ENCODE data around the gene BAIAP2L1.
A peak's percentile ranks its signal among the peaks of the same experiment; 100 is the strongest.

The BAIAP2L1 gene

GRCh38 chr7:98294798-98295382 lies 106.0 kb downstream of the BAIAP2L1 start:
- TF ChIP-seq CTCF (conservative IDR thresholded peaks at IDR 0.05) (peak; percentile 93), ZFX (IDR thresholded peaks at IDR 0.05) (no peak)
- peak overlapping the region; percentile 69 for H3K27ac ChIP-seq

- peak overlapping the region; percentile 69 for H3K27ac ChIP-seq
- TF ChIP-seq CTCF (conservative IDR thresholded peaks at IDR 0.05) (no peak), ZFX (IDR thresholded peaks at IDR 0.05) (no peak)
Measured at GRCh38 chr7:98294326-98294725, 106.6 kb downstream of the BAIAP2L1 start.

DNA sequence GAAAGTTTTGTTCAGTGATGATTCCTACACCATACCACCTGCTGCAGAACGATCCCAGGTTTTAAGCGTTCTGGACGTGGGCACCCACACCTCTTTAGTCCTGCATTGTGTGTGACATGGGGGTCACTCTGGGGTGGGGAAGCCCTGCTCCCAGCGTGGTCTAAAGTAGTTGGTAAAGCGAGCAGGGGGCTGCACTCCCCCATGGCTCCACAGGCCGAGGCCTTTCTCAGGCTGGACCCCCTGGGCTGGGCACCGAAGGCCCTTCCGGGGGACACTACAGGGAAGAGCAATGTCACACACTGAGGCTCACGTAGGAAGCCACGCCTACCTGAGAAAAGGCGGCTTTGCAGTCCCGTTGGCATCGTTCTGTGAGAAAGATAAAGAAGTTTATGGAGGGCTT lies 107.1 kb downstream of the BAIAP2L1 start:
- TF ChIP-seq CTCF (conservative IDR thresholded peaks at IDR 0.05) = no peak
- TF ChIP-seq ZFX (IDR thresholded peaks at IDR 0.05) = no peak
- H3K27ac ChIP-seq = no peak overlapping the region

DNA sequence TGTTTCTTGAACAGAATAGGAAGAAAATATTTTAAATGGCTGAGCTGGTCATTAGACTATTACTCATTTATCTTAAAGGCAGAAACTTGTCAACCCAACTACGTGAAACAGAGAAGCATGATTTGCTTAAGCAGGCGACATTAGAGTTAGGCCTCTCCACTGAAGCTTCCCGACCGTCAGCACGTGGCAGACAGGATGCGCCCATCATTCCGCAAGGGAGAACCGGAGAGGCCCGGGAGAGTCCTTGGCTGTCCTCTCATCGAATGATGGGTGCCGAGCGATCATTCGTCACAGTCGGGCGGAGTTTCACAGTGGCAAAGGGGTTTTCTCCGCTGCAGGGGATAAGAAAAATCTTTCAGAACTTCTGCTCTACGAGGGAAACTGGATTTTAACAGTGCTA lies 107.6 kb downstream of the BAIAP2L1 start:
- no peak overlapping the region for H3K27ac ChIP-seq
- TF ChIP-seq ZFX (IDR thresholded peaks at IDR 0.05) = no peak
- no peak for TF ChIP-seq CTCF (conservative IDR thresholded peaks at IDR 0.05)

GRCh38 chr7:98291717-98292116 lies 109.2 kb downstream of the BAIAP2L1 start:
- H3K27ac ChIP-seq = no peak overlapping the region
- TF ChIP-seq CTCF (conservative IDR thresholded peaks at IDR 0.05) (no peak), ZFX (IDR thresholded peaks at IDR 0.05) (no peak)

- no peak for TF ChIP-seq ZFX (IDR thresholded peaks at IDR 0.05)
- TF ChIP-seq CTCF (conservative IDR thresholded peaks at IDR 0.05) = no peak
- H3K27ac ChIP-seq = no peak overlapping the region
Measured at GRCh38 chr7:98289333-98289875, 111.5 kb downstream of the BAIAP2L1 start.

- no peak overlapping the region; the same call in 1 of the 2 replicates for H3K27ac ChIP-seq
- TF ChIP-seq ZFX (IDR thresholded peaks at IDR 0.05) (no peak), CTCF (conservative IDR thresholded peaks at IDR 0.05) (no peak)
Measured at GRCh38 chr7:98288064-98288823, 112.6 kb downstream of the BAIAP2L1 start.

Data from C4-2B (cell line).